ENCODE data around the gene KMT2A. TPM values are rescaled to one million over a fixed set of nuclear protein-coding genes. Genes with fewer than 3 reads are reported as not detected.

The KMT2A gene
- total RNA-seq, 1 experiment from 2014 or later = 50.4 TPM

- H3K36me3 ChIP-seq (ENCODE audit: control insufficient read depth in 1 of 2, insufficient read depth in 2 of 2, low read length in 2 of 2) = no peaks in the 10 kb centered on the region
- H3K4me2 ChIP-seq (ENCODE audit: low read length) = peak overlapping the region; percentile 93; the same call in 1 of the 2 replicates
- H4K20me1 ChIP-seq (ENCODE audit: insufficient read depth) = peaks cover 5% of the 10 kb centered on the region; the same call in 1 of the 2 replicates
- TF ChIP-seq EGR1 (IDR thresholded peaks at IDR 0.05; ENCODE audit: low read depth) (no peak), POLR2A (IDR thresholded peaks at IDR 0.05; ENCODE audit: borderline replicate concordance, extremely low read depth, insufficient read depth, insufficient read length) (no peak), TCF7L2 (IDR thresholded peaks at IDR 0.05; ENCODE audit: borderline replicate concordance, extremely low read depth, insufficient read depth, insufficient read length) (no peak), SRF (IDR thresholded peaks at IDR 0.05; ENCODE audit: low read depth) (no peak), FOSL1 (IDR thresholded peaks at IDR 0.05; ENCODE audit: low read depth) (no peak), SIN3A (IDR thresholded peaks at IDR 0.05; ENCODE audit: low read depth) (no peak), ELF1 (IDR thresholded peaks at IDR 0.05; ENCODE audit: borderline replicate concordance, low read depth) (no peak), EZH2phosphoT487 (IDR thresholded peaks at IDR 0.05; ENCODE audit: borderline replicate concordance) (no peak), ZNF274 (IDR thresholded peaks at IDR 0.05; ENCODE audit: low read depth, low read length) (no peak), CBX3 (IDR thresholded peaks at IDR 0.05; ENCODE audit: low read depth) (no peak), ZFX (IDR thresholded peaks at IDR 0.05) (no peak), ZBTB33 (IDR thresholded peaks at IDR 0.05; ENCODE audit: extremely low read depth, insufficient replicate concordance, low read length) (no peak), RAD21 (IDR thresholded peaks at IDR 0.05; ENCODE audit: low read depth) (no peak), JUND (IDR thresholded peaks at IDR 0.05) (no peak), CEBPB (IDR thresholded peaks at IDR 0.05; ENCODE audit: low read depth) (no peak), SP1 (IDR thresholded peaks at IDR 0.05; ENCODE audit: low read depth) (no peak)
- TF ChIP-seq, protein P1, sequence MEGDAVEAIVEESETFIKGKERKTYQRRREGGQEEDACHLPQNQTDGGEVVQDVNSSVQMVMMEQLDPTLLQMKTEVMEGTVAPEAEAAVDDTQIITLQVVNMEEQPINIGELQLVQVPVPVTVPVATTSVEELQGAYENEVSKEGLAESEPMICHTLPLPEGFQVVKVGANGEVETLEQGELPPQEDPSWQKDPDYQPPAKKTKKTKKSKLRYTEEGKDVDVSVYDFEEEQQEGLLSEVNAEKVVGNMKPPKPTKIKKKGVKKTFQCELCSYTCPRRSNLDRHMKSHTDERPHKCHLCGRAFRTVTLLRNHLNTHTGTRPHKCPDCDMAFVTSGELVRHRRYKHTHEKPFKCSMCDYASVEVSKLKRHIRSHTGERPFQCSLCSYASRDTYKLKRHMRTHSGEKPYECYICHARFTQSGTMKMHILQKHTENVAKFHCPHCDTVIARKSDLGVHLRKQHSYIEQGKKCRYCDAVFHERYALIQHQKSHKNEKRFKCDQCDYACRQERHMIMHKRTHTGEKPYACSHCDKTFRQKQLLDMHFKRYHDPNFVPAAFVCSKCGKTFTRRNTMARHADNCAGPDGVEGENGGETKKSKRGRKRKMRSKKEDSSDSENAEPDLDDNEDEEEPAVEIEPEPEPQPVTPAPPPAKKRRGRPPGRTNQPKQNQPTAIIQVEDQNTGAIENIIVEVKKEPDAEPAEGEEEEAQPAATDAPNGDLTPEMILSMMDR (IDR thresholded peaks at IDR 0.05 in 2 of 3, conservative IDR thresholded peaks at IDR 0.05 in 1 of 3; ENCODE audit: borderline replicate concordance in 1 of 3, insufficient read depth in 1 of 3, low read depth in 2 of 3, low read length in 2 of 3) = no peak
- TF ChIP-seq, protein P2, sequence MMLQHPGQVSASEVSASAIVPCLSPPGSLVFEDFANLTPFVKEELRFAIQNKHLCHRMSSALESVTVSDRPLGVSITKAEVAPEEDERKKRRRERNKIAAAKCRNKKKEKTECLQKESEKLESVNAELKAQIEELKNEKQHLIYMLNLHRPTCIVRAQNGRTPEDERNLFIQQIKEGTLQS (IDR thresholded peaks at IDR 0.05) = no peak
- H2AFZ ChIP-seq (ENCODE audit: low read depth, low read length, poor library complexity, severe bottlenecking) = no peak overlapping the region
- CTCF ChIA-PET = no interaction called here
- no peaks in the 10 kb centered on the region for H3K27me3 ChIP-seq (ENCODE audit: insufficient read depth, low read length)
- intact Hi-C loops (cut with micrococcal nuclease) = no loop called here
- H3K4me1 ChIP-seq (ENCODE audit: control insufficient read depth in 1 of 2, insufficient read depth in 2 of 2, low read length in 2 of 2) = peaks cover 16 to 30% of the 10 kb centered on the region in 2 experiments
- H3K9me2 ChIP-seq (ENCODE audit: insufficient read depth) = no peaks in the 10 kb centered on the region
- POLR2A ChIA-PET = no interaction called here
- no peak for DNase-seq (ENCODE audit: low read depth, low spot score)
- no peak overlapping the region for H3K9ac ChIP-seq (ENCODE audit: low read length)
- no peak overlapping the region for H3K27ac ChIP-seq (ENCODE audit: low read depth, low read length)
- RAD21 ChIA-PET (ENCODE audit: low non-redundant PET in 1 of 2, low total read pairs in 2 of 2, uncharacterized antibody in 2 of 2, unreplicated experiment in 2 of 2) = no interaction called here
- peaks cover 26% of the 10 kb centered on the region for H3K79me2 ChIP-seq (ENCODE audit: insufficient read depth, low read length)
- H3K9me3 ChIP-seq (ENCODE audit: control insufficient read depth in 1 of 2, insufficient read depth in 1 of 2, low read depth in 1 of 2, low read length in 2 of 2) = no peaks in the 10 kb centered on the region
- ATAC-seq = no peak
- no TSS peak for BruUV-seq (replicated peaks)
- H3K4me3 ChIP-seq (replicated peaks in 1 of 2; ENCODE audit: low read depth in 1 of 2, low read length in 2 of 2) = no peak overlapping the region
These were observed 2.2 kb upstream of the KMT2A start for GRCh38 chr11:118434123-118434552.
